Panc1 (cell line): Measurements from ENCODE around the gene NEK6.

Experiments
- CTCF ChIP-seq: fragments of 450-650 bp; IDR thresholded peaks from 2 replicates; pipeline ENCODE4 v1.5.1; 2017; ENCODE audit warnings: mild to moderate bottlenecking
- POLR2AphosphoS5 ChIP-seq: IDR thresholded peaks from 2 replicates; pipeline ENCODE4 v1.6.1; 2012; ENCODE audit warnings: mild to moderate bottlenecking, low read depth, low read length, moderate library complexity
- REST ChIP-seq, 2 experiments: IDR thresholded peaks; 2 replicates each; pipeline ENCODE4 v1.6.1; 2011 to 2012; ENCODE audit warnings: low read depth in 2 of 2, control low read depth in 1 of 2, low read length in 1 of 2, mild to moderate bottlenecking in 1 of 2, moderate library complexity in 1 of 2; ENCODE audit not compliant: insufficient read depth in 1 of 2
- SIN3A ChIP-seq: IDR thresholded peaks from 2 replicates; pipeline ENCODE4 v1.6.1; 2012; ENCODE audit warnings: low read depth, mild to moderate bottlenecking, low read length, moderate library complexity, borderline replicate concordance; ENCODE audit not compliant: insufficient read depth
- TCF7L2 ChIP-seq: IDR thresholded peaks from 2 replicates; pipeline ENCODE4 v1.6.1; 2011; ENCODE audit warnings: mild to moderate bottlenecking, low read depth, low read length, inconsistent platforms

- TF ChIP-seq CTCF (no peak), POLR2AphosphoS5 (no peak), TCF7L2 (no peak), REST (IDR thresholded peaks at IDR 0.05; ENCODE audit: insufficient read depth in 1 of 2, low read depth in 2 of 2, low read length in 1 of 2) (no peak), SIN3A (no peak)
Observed at GRCh38 chr9:124366476-124367220, 108.9 kb downstream of the NEK6 start.
